ENCODE data around the gene ZNF253.
A peak's percentile ranks its signal among the peaks of the same experiment; 100 is the strongest.
"Not testable (repeated sequence)": the region's sequence is repeated elsewhere in the genome, so short reads cannot be mapped to it uniquely, and the experiment has no call there.

Gene ZNF253

GRCh38 chr19:19866611-19867248 is 1.0 kb downstream of the ZNF253 start:
- Histone ChIP-seq H3K79me2 (ENCODE audit: low read length) (peaks cover 55% of the 10 kb centered on the region), H3F3A (ENCODE audit: insufficient read depth, low read length) (peaks cover 8% of the 10 kb centered on the region), H3K4me1 (ENCODE audit: low read length) (no peaks in the 10 kb centered on the region), H2AFZ (ENCODE audit: low read length) (peak overlapping the region; percentile 99), H3K4me2 (ENCODE audit: low read depth, low read length) (peak overlapping the region; percentile 62), H3K9me2 (replicated peaks; ENCODE audit: insufficient read depth, low read length) (no peaks in the 10 kb centered on the region), H4K20me1 (ENCODE audit: insufficient read depth, low read length) (no peaks in the 10 kb centered on the region), H3K27me3 (replicated peaks; ENCODE audit: insufficient read depth, low read length) (no peaks in the 10 kb centered on the region), H3K27ac (ENCODE audit: low read length) (peak overlapping the region; percentile 93; the same call in 1 of the 2 replicates), H3K4me3 (ENCODE audit: low read length) (peak overlapping the region; percentile 98), H3K9ac (ENCODE audit: low read length) (peak overlapping the region; percentile 85), H3K9me3 (replicated peaks; ENCODE audit: insufficient read depth, low read length) (no peaks in the 10 kb centered on the region), H3K36me3 (replicated peaks; ENCODE audit: insufficient read depth, low read length) (peaks cover 3% of the 10 kb centered on the region; the same call in 1 of the 2 replicates)
- peak; percentile 12 for DNase-seq
- no peak for TF ChIP-seq EZH2phosphoT487 (IDR thresholded peaks at IDR 0.05; ENCODE audit: low read length)
- no peak for TF ChIP-seq CTCF (IDR thresholded peaks at IDR 0.05; ENCODE audit: low read length)
- TF ChIP-seq EZH2 (optimal IDR thresholded peaks at IDR 0.05; ENCODE audit: low read depth, low read length): no peak

- not testable (repeated sequence) for H3K36me3 ChIP-seq (replicated peaks; ENCODE audit: insufficient read depth, low read length); H4K20me1 ChIP-seq (ENCODE audit: insufficient read depth, low read length); H3K27ac ChIP-seq (ENCODE audit: low read length); H3K9me2 ChIP-seq (replicated peaks; ENCODE audit: insufficient read depth, low read length); H3F3A ChIP-seq (ENCODE audit: insufficient read depth, low read length); H3K9ac ChIP-seq (ENCODE audit: low read length); H3K4me3 ChIP-seq (ENCODE audit: low read length); H3K27me3 ChIP-seq (replicated peaks; ENCODE audit: insufficient read depth, low read length); H3K9me3 ChIP-seq (replicated peaks; ENCODE audit: insufficient read depth, low read length); H3K4me2 ChIP-seq (ENCODE audit: low read depth, low read length); H3K4me1 ChIP-seq (ENCODE audit: low read length); H2AFZ ChIP-seq (ENCODE audit: low read length); DNase-seq
- H3K79me2 ChIP-seq (ENCODE audit: low read length): peaks cover 65% of the 10 kb centered on the region
Measured at GRCh38 chr19:19870086-19870485, 4.4 kb downstream of the ZNF253 start.

- Histone ChIP-seq H3K27ac (ENCODE audit: low read length) (no peak overlapping the region), H3K79me2 (ENCODE audit: low read length) (peaks cover 56% of the 10 kb centered on the region), H2AFZ (ENCODE audit: low read length) (no peak overlapping the region), H3K4me1 (ENCODE audit: low read length) (no peaks in the 10 kb centered on the region), H3K4me2 (ENCODE audit: low read depth, low read length) (no peak overlapping the region), H3K4me3 (ENCODE audit: low read length) (no peak overlapping the region), H3K27me3 (replicated peaks; ENCODE audit: insufficient read depth, low read length) (no peaks in the 10 kb centered on the region), H3K9me2 (replicated peaks; ENCODE audit: insufficient read depth, low read length) (no peaks in the 10 kb centered on the region), H3K36me3 (replicated peaks; ENCODE audit: insufficient read depth, low read length) (peaks cover 6% of the 10 kb centered on the region; the same call in 1 of the 2 replicates), H4K20me1 (ENCODE audit: insufficient read depth, low read length) (no peaks in the 10 kb centered on the region), H3K9me3 (replicated peaks; ENCODE audit: insufficient read depth, low read length) (no peaks in the 10 kb centered on the region), H3F3A (ENCODE audit: insufficient read depth, low read length) (no peaks in the 10 kb centered on the region; the same call in 1 of the 2 replicates), H3K9ac (ENCODE audit: low read length) (no peak overlapping the region)
- no peak for DNase-seq
- no peak for TF ChIP-seq EZH2phosphoT487 (IDR thresholded peaks at IDR 0.05; ENCODE audit: low read length)
- no peak for TF ChIP-seq CTCF (IDR thresholded peaks at IDR 0.05; ENCODE audit: low read length)
Measured at GRCh38 chr19:19871932-19872331, 6.2 kb downstream of the ZNF253 start.

GRCh38 chr19:19873381-19873780 is 7.7 kb downstream of the ZNF253 start:
- H4K20me1 ChIP-seq (ENCODE audit: insufficient read depth, low read length): no peaks in the 10 kb centered on the region
- H3K79me2 ChIP-seq (ENCODE audit: low read length): peaks cover 42% of the 10 kb centered on the region
- no peaks in the 10 kb centered on the region for H3K9me3 ChIP-seq (replicated peaks; ENCODE audit: insufficient read depth, low read length)
- no peak overlapping the region for H3K9ac ChIP-seq (ENCODE audit: low read length)
- no peaks in the 10 kb centered on the region for H3K4me1 ChIP-seq (ENCODE audit: low read length)
- TF ChIP-seq CTCF (IDR thresholded peaks at IDR 0.05; ENCODE audit: low read length) (no peak), EZH2phosphoT487 (IDR thresholded peaks at IDR 0.05; ENCODE audit: low read length) (no peak), EZH2 (optimal IDR thresholded peaks at IDR 0.05; ENCODE audit: low read depth, low read length) (no peak)
- H3K4me3 ChIP-seq (ENCODE audit: low read length): no peak overlapping the region
- no peak overlapping the region for H3K4me2 ChIP-seq (ENCODE audit: low read depth, low read length)
- peaks cover 6% of the 10 kb centered on the region; the same call in 1 of the 2 replicates for H3K36me3 ChIP-seq (replicated peaks; ENCODE audit: insufficient read depth, low read length)
- H3K27ac ChIP-seq (ENCODE audit: low read length): no peak overlapping the region
- DNase-seq: no peak
- no peaks in the 10 kb centered on the region for H3F3A ChIP-seq (ENCODE audit: insufficient read depth, low read length)
- H2AFZ ChIP-seq (ENCODE audit: low read length): no peak overlapping the region
- no peaks in the 10 kb centered on the region for H3K27me3 ChIP-seq (replicated peaks; ENCODE audit: insufficient read depth, low read length)
- no peaks in the 10 kb centered on the region for H3K9me2 ChIP-seq (replicated peaks; ENCODE audit: insufficient read depth, low read length)
